Cardiac muscle cell (in vitro differentiated cells and primary cell): ENCODE data around the gene TSPAN2. TPM values are rescaled to one million over a fixed set of nuclear protein-coding genes. Genes with fewer than 3 reads are reported as not detected.

Experiments
- DNase-seq, 2 donors: peaks; one replicate each; pipeline versions ENCODE4 v3.0.0 to v3.0.0-alpha.2; 2010 to 2017; ENCODE audit warnings: low read depth in 1 of 2, low spot score in 1 of 2
- H3K27ac ChIP-seq: fragments of 200-600 bp; sonication (generic); 2 replicates; pipeline ENCODE4 v1.5.1; 2016
- H3K27me3 ChIP-seq: fragments of 200-600 bp; sonication (generic); 2 replicates; pipeline ENCODE4 v1.6.0; 2016; ENCODE audit warnings: control low read depth
- H3K36me3 ChIP-seq: fragments of 200-600 bp; sonication (generic); 2 replicates; pipeline ENCODE4 v1.5.1; 2016; ENCODE audit warnings: control low read depth
- H3K4me1 ChIP-seq: fragments of 200-600 bp; sonication (generic); 2 replicates; pipeline ENCODE4 v1.8.1; 2017; ENCODE audit warnings: low read depth, mild to moderate bottlenecking, mixed run types
- H3K4me3 ChIP-seq: fragments of 200-600 bp; sonication (generic); 2 replicates; pipeline ENCODE4 v1.5.1; 2016; ENCODE audit warnings: mild to moderate bottlenecking
- H3K9me3 ChIP-seq: fragments of 200-600 bp; sonication (generic); 2 replicates; pipeline ENCODE4 v1.5.1; 2017; ENCODE audit warnings: low read depth, mild to moderate bottlenecking, control low read depth
- CTCF ChIP-seq: IDR thresholded peaks from 2 replicates; pipeline ENCODE4 v1.5.1; 2012; ENCODE audit warnings: low read depth, mild to moderate bottlenecking, low read length
- polyA plus RNA-seq: library from polyadenylated mRNA; unstranded; fragments of >200 nt; fragmentation: Nextera tagmentation; extraction: Ambion mirVana; gene quantifications from 2 replicates; pipeline ENCODE4 v1.2.1, GENCODE V29; 2016
- total RNA-seq: library from RNA; depleted of rRNA; stranded (reverse); fragments of >200 nt; gene quantifications from 2 replicates; pipeline ENCODE4 v1.2.3, GENCODE V29; 2016

TSPAN2 gene
- total RNA-seq, result 26.6 and 45.6 TPM in 2 replicates
- 87.3 and 88.0 TPM in 2 replicates for polyA plus RNA-seq

- H3K27ac ChIP-seq, result peak within 1 kb of the TSS; percentile 99
- peak within 1 kb of the TSS; percentile 57 for H3K4me3 ChIP-seq
- DNase-seq, result peak; percentile 43 to 98
- no peaks in the 10 kb centered on the region for H3K27me3 ChIP-seq
- TF ChIP-seq CTCF, result peak; percentile 35
- H3K4me1 ChIP-seq, result peaks cover 24% of the 10 kb centered on the region
- no peaks in the 10 kb centered on the region for H3K36me3 ChIP-seq
- H3K9me3 ChIP-seq, result no peaks in the 10 kb centered on the region
Observed at GRCh38 chr1:115089420-115090185, at the start of gene TSPAN2. Gene TSPAN2, minus strand, starts transcription at chr1:115089503. Its CDS starts 71 bp downstream, at chr1:115089432.

GRCh38 chr1:115138973-115139372 is 49.7 kb upstream of the TSPAN2 start:
- peak; percentile 94 to 97 for DNase-seq
- peaks cover 11% of the 10 kb centered on the region for H3K4me1 ChIP-seq
- H3K4me3 ChIP-seq, result no peak overlapping the region
- no peaks in the 10 kb centered on the region for H3K27me3 ChIP-seq
- H3K9me3 ChIP-seq, result no peaks in the 10 kb centered on the region
- peak; percentile 90 for TF ChIP-seq CTCF
- no peaks in the 10 kb centered on the region for H3K36me3 ChIP-seq
- H3K27ac ChIP-seq, result no peak overlapping the region

- no peaks in the 10 kb centered on the region for H3K9me3 ChIP-seq
- no peaks in the 10 kb centered on the region for H3K27me3 ChIP-seq
- DNase-seq, result no peak
- TF ChIP-seq CTCF, result no peak
- H3K27ac ChIP-seq, result no peak overlapping the region
- H3K36me3 ChIP-seq, result no peaks in the 10 kb centered on the region
- peaks cover 11% of the 10 kb centered on the region for H3K4me1 ChIP-seq
- H3K4me3 ChIP-seq, result no peak overlapping the region
Observed at GRCh38 chr1:115138271-115138670, 49.0 kb upstream of the TSPAN2 start.

- Histone ChIP-seq H3K4me1 (peaks cover 1% of the 10 kb centered on the region), H3K27ac (no peak overlapping the region), H3K4me3 (no peak overlapping the region), H3K36me3 (no peaks in the 10 kb centered on the region), H3K9me3 (no peaks in the 10 kb centered on the region), H3K27me3 (no peaks in the 10 kb centered on the region)
- no peak for TF ChIP-seq CTCF
- no peak for DNase-seq
Observed at GRCh38 chr1:115137191-115137590, 47.9 kb upstream of the TSPAN2 start.

GRCh38 chr1:115136706-115137105 is 47.4 kb upstream of the TSPAN2 start:
- no peak for DNase-seq
- Histone ChIP-seq H3K36me3 (no peaks in the 10 kb centered on the region), H3K4me1 (no peaks in the 10 kb centered on the region), H3K4me3 (no peak overlapping the region), H3K9me3 (no peaks in the 10 kb centered on the region), H3K27me3 (no peaks in the 10 kb centered on the region), H3K27ac (no peak overlapping the region)
- TF ChIP-seq CTCF, result no peak
